OCI-LY7 (cell line): ENCODE results near the gene MSL1.

ENCODE experiments used
- EZH2phosphoT487 ChIP-seq: fragments of 200-600 bp; sonication (generic); IDR thresholded peaks from 2 replicates; pipeline ENCODE4 v1.6.1; 2018; ENCODE audit warnings: low read depth, borderline replicate concordance, mild to moderate bottlenecking, mixed run types, antibody characterized with exemption, low read length, moderate library complexity, mixed read lengths
- TF ChIP-seq, protein P1 (sequence below): fragments of 200-600 bp; sonication (generic); conservative IDR thresholded peaks from 2 replicates; pipeline ENCODE4 v1.5.1; 2014; ENCODE audit warnings: mild to moderate bottlenecking, antibody characterized with exemption, low read length, moderate library complexity, mixed read lengths

DNA sequence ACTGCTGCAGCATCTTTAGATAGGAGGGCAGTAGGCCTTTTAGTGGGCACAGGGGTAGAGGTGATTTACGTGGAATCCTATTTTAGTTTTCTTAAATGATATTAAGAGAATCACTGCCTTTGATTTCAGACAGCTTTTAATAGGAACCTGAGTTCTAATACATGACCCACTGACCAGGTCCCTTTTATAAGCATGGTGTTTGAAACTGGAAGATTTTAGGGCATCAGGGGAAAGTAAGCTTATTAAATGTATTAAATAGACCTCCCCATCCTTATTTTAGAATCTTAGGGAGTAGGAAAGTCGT lies 2.0 kb downstream of the MSL1 start:
- TF ChIP-seq, protein P1, sequence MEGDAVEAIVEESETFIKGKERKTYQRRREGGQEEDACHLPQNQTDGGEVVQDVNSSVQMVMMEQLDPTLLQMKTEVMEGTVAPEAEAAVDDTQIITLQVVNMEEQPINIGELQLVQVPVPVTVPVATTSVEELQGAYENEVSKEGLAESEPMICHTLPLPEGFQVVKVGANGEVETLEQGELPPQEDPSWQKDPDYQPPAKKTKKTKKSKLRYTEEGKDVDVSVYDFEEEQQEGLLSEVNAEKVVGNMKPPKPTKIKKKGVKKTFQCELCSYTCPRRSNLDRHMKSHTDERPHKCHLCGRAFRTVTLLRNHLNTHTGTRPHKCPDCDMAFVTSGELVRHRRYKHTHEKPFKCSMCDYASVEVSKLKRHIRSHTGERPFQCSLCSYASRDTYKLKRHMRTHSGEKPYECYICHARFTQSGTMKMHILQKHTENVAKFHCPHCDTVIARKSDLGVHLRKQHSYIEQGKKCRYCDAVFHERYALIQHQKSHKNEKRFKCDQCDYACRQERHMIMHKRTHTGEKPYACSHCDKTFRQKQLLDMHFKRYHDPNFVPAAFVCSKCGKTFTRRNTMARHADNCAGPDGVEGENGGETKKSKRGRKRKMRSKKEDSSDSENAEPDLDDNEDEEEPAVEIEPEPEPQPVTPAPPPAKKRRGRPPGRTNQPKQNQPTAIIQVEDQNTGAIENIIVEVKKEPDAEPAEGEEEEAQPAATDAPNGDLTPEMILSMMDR = no peak
- TF ChIP-seq EZH2phosphoT487 = no peak
